ENCODE measurements around the gene FARS2. TPM values are rescaled to one million over a fixed set of nuclear protein-coding genes. Genes with fewer than 3 reads are reported as not detected.

Gene FARS2
- total and polyA plus RNA-seq, 2 of the 13 experiments (the other 11 are each of a cell fraction or from before 2014, with no cell fraction given), result 15.4 to 26.0 TPM

DNA sequence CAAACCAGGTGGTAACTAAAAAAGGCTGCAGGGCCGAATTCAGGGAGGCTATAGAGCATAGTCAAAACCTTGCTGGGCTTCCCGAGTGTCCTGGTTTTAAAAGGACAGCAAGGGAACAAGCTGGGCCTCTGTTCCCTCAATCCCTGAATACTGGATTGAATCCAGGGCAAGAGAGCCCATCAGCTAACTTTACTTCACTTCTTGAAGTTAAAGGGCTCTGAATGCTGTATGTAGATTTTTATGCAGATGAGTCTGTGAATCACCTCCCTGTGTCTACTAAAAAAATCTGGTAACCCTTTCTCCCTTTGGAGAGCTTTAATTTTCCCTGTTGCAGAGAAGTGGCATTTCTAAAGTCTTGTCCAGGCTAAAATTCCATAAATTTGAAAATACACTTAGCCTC, 30.0 kb upstream of the FARS2 start:
- H3K9me3 ChIP-seq (ENCODE audit: low read length), result no peaks in the 10 kb centered on the region
- TF ChIP-seq, protein P1, sequence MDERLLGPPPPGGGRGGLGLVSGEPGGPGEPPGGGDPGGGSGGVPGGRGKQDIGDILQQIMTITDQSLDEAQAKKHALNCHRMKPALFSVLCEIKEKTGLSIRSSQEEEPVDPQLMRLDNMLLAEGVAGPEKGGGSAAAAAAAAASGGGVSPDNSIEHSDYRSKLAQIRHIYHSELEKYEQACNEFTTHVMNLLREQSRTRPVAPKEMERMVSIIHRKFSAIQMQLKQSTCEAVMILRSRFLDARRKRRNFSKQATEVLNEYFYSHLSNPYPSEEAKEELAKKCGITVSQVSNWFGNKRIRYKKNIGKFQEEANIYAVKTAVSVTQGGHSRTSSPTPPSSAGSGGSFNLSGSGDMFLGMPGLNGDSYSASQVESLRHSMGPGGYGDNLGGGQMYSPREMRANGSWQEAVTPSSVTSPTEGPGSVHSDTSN (CRISPR knock-in tag; IDR thresholded peaks at IDR 0.05), result no peak
- TF ChIP-seq MEF2D (CRISPR knock-in tag; IDR thresholded peaks at IDR 0.05) (no peak), RFX3 (CRISPR knock-in tag; IDR thresholded peaks at IDR 0.05) (no peak), ZNF207 (IDR thresholded peaks at IDR 0.05; ENCODE audit: borderline replicate concordance) (no peak)
- TF ChIP-seq, protein P2, sequence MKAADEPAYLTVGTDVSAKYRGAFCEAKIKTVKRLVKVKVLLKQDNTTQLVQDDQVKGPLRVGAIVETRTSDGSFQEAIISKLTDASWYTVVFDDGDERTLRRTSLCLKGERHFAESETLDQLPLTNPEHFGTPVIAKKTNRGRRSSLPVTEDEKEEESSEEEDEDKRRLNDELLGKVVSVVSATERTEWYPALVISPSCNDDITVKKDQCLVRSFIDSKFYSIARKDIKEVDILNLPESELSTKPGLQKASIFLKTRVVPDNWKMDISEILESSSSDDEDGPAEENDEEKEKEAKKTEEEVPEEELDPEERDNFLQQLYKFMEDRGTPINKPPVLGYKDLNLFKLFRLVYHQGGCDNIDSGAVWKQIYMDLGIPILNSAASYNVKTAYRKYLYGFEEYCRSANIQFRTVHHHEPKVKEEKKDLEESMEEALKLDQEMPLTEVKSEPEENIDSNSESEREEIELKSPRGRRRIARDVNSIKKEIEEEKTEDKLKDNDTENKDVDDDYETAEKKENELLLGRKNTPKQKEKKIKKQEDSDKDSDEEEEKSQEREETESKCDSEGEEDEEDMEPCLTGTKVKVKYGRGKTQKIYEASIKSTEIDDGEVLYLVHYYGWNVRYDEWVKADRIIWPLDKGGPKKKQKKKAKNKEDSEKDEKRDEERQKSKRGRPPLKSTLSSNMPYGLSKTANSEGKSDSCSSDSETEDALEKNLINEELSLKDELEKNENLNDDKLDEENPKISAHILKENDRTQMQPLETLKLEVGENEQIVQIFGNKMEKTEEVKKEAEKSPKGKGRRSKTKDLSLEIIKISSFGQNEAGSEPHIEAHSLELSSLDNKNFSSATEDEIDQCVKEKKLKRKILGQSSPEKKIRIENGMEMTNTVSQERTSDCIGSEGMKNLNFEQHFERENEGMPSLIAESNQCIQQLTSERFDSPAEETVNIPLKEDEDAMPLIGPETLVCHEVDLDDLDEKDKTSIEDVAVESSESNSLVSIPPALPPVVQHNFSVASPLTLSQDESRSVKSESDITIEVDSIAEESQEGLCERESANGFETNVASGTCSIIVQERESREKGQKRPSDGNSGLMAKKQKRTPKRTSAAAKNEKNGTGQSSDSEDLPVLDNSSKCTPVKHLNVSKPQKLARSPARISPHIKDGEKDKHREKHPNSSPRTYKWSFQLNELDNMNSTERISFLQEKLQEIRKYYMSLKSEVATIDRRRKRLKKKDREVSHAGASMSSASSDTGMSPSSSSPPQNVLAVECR (CRISPR knock-in tag; IDR thresholded peaks at IDR 0.05; ENCODE audit: borderline replicate concordance), result no peak
- no peak overlapping the region for H2AFZ ChIP-seq (ENCODE audit: low read length)
- H4K20me1 ChIP-seq (ENCODE audit: insufficient read depth, low read length), result no peaks in the 10 kb centered on the region
- H3K27me3 ChIP-seq (ENCODE audit: control insufficient read depth in 1 of 2, insufficient read depth in 2 of 2, low read length in 2 of 2), result no peaks in the 10 kb centered on the region
- ChIA-PET CTCF (ENCODE audit: low intra/inter-chr PET ratio, low total read pairs) (no interaction called here), POLR2A (no interaction called here)
- in situ Hi-C loops (cut with HindIII; ENCODE audit: extremely low pct_ligation_motif_present, low pct_unique_long_range_greater_than_20kb) (no loop called here), intact Hi-C loops (cut with micrococcal nuclease; ENCODE audit: unreplicated experiment) (no loop called here)
- peaks cover 47% of the 10 kb centered on the region for H3K4me1 ChIP-seq (ENCODE audit: insufficient read depth, low read length)
- peaks cover 1 to 19% of the 10 kb centered on the region in 2 experiments; a peak in 3 of 5 replicates for H3K36me3 ChIP-seq (replicated peaks in 1 of 2; ENCODE audit: control insufficient read depth in 1 of 2, insufficient read depth in 2 of 2, low read length in 2 of 2)
- no peak overlapping the region for H3K4me3 ChIP-seq (replicated peaks in 1 of 3; ENCODE audit: insufficient read depth in 1 of 3, low read depth in 2 of 3, low read length in 3 of 3)
- ATAC-seq, result no peak
- no TSS peak for BruUV-seq (replicated peaks)
- no peak overlapping the region for H3K27ac ChIP-seq (ENCODE audit: extremely low read length, insufficient read depth, low read length)
- no peak overlapping the region for H3K4me2 ChIP-seq (ENCODE audit: low read depth, low read length)
- H3K9ac ChIP-seq (ENCODE audit: insufficient read depth, low read depth, low read length), result no peak overlapping the region
- FAIRE-seq, result no peak
- H3K79me2 ChIP-seq (ENCODE audit: insufficient read depth, low read length), result peaks cover 11% of the 10 kb centered on the region
- WGBS (ENCODE audit: low lambda C conversion rate), result 93% methylated on average over 2 of the region's 2 CpGs
- no peak for DNase-seq (ENCODE audit: low spot score)

Measured in HepG2 (cell line).